ENCODE measurements around the gene NTSR2.

NTSR2 gene

GRCh38 chr2:11628675-11629074 lies 41.3 kb downstream of the NTSR2 start:
- DNase-seq (ENCODE audit: low read depth in 2 of 2) = no peak

DNA sequence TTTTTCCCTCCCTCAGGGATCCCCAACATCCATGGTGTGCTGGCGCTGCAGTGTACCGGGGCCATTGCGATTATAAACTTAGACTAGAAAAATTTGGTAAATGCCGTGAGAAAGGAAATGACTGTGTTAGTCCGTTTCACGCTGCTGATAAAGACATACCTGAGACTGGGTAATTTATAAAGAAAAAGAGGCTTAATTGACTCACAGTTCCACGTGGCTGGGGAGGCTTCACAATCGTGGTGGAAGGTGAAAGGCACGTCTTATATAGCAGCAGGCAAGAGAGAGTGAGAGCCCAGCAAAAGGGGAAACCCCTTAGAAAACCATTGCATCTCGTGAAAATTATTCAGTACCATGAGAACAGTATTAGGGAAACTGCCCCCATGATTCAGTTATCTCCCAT lies 44.3 kb downstream of the NTSR2 start:
- no peak for DNase-seq (ENCODE audit: low read depth in 2 of 2)

- DNase-seq (ENCODE audit: low read depth in 2 of 2) = no peak
Measured at GRCh38 chr2:11624893-11625292, 45.1 kb downstream of the NTSR2 start.

- DNase-seq (ENCODE audit: low read depth in 2 of 2) = no peak
Measured at GRCh38 chr2:11622611-11623010, 47.4 kb downstream of the NTSR2 start.

DNA sequence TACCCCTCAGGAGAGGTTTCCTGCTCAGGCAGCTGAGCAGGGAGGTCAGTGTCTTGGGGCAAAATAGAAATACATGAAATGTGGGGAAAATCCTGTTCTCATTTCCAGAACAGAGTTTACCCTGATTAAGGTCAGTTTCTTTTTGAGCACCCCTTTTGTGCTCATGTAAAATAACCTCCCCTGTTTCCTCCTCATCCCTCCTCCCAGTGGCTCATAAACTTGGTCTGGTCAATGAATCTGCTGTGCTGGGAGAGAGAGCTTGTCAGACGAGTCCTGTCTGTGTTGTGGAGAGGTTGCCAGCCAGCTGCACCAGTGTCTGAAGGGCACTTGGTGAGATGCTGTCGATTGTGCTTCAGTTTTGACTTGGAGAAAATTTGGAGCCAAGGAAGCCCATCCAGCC lies 48.6 kb downstream of the NTSR2 start:
- DNase-seq (ENCODE audit: low read depth in 2 of 2) = no peak

DNA sequence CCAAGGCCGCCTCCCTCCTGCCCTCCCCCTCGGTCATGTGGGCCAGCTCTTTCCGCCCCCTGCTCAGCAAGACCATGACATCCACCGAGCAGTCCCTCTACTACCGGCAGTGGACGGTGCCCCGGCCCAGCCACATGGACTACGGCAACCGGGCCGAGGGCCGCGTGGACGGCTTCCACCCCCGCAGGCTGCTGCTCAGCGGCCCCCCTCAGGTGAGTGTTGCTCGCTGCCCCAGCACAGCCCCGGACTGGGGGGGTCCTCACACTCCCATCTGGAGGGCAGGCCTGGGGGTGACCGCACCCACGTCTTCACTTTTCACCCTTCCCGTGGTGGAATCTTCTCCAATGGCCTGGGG lies 51.3 kb downstream of the NTSR2 start:
- DNase-seq (ENCODE audit: low read depth in 2 of 2) = no peak

- DNase-seq (ENCODE audit: low read depth in 2 of 2) = no peak
Measured at GRCh38 chr2:11617984-11618707, 51.8 kb downstream of the NTSR2 start.

DNA sequence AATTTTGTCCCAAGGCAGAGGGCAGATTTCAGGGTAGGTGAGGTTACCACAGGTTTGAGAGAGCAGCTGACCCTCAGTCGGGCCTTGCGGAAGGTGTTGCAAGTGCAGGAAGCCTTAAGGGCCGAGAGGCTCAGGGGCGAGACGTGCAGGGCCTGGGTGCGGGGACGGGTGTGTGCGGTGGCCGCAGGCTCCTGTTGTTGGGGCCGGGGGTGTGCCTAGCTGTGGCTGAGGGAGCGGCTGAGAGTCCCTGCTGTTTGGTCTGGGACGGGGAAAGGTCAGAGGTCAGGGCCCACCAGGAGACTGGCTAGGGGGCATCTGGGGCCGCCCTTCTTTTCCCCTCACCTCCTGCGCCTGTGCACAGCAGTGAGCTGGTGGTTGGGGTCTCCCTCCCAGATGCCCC lies 52.5 kb downstream of the NTSR2 start:
- DNase-seq (ENCODE audit: low read depth in 2 of 2) = no peak

- DNase-seq (ENCODE audit: low read depth in 2 of 2) = no peak
Measured at GRCh38 chr2:11616851-11617415, 53.1 kb downstream of the NTSR2 start.

DNA sequence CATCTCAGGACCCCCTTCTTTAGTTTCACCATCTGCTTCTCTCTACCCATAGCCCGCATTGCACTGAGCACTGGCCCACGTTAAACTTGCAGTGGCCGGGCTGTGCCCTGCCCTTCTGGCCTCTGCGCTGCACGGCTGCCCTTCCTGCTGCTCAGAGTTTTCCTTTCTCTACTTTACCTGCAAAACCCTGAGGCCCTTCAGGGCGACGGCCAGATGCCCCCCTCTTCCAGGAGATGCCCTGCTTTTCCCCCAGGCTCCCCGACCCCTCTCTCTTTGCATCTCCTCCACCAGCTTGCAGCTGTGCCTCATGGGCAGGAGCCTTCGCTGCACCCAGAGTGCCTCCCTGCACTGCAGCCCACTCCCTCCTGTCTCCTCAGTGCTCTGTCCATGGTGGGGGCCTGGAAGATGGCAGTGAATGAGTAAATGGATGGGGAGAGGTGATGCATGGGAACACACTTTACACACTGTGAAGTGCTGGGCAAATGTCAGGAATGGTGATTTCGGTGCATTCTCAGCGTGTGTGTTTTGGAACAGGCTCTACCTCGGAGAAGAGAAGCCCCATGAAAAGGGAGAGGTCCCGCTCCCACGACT lies 53.8 kb downstream of the NTSR2 start:
- DNase-seq (ENCODE audit: low read depth in 2 of 2) = no peak

GRCh38 chr2:11615209-11615608 lies 54.8 kb downstream of the NTSR2 start:
- no peak for DNase-seq (ENCODE audit: low read depth in 2 of 2)

- DNase-seq (ENCODE audit: low read depth in 2 of 2) = no peak
Measured at GRCh38 chr2:11613297-11613696, 56.7 kb downstream of the NTSR2 start.

DNA sequence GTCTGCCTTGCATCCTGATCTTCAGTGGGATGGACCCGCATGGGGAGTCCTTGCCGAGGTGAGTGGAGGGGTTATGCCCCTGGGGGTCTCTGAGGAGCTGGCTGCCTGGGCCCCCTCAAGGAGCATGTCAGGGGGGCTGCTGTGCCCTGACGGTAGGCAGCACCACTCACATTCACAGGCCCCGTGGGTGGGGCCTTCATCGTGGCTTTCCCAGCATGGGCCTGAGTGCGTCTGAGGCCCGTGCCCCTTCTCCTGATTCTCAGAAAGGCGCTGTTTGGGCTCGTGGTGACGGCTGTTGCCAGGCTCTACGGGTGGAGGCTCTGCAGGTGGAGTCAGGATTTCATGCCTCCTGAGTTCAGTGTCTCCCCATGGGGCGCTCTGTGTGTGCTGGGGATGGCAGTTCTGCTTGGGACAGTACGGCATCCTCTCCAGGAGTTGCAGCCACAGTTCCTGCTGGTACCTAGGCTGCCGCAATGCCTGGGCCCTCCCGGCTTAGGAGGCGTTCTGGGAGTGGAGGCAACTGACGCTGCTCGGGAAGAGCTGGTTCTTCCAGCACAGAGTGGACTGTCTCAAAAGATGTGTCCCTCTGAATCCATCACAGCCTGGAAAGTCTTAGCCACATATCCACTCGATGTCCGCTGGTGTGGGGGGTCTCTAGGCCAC lies 57.3 kb downstream of the NTSR2 start:
- DNase-seq (ENCODE audit: low read depth in 2 of 2) = no peak

DNA sequence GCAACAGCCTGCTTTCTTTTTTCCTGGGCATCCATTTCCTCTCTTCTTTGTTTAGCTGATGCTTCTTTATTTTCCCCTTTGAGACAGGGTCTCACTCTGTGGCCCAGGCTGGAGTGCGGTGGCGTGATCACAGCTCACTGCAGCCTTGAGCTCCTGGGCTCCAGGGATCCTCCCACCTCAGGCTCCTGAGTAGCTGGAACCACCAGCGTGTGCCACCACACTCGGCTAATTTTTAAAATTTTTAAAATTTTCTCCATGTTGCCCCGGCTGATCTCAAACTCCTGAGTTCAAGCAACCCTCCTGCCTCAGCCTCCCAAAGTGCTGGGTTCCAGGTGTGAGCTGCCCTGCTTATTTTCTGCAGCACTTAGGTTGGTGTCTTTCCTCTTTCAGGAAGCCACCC lies 58.7 kb downstream of the NTSR2 start:
- DNase-seq (ENCODE audit: low read depth in 2 of 2) = no peak

DNA sequence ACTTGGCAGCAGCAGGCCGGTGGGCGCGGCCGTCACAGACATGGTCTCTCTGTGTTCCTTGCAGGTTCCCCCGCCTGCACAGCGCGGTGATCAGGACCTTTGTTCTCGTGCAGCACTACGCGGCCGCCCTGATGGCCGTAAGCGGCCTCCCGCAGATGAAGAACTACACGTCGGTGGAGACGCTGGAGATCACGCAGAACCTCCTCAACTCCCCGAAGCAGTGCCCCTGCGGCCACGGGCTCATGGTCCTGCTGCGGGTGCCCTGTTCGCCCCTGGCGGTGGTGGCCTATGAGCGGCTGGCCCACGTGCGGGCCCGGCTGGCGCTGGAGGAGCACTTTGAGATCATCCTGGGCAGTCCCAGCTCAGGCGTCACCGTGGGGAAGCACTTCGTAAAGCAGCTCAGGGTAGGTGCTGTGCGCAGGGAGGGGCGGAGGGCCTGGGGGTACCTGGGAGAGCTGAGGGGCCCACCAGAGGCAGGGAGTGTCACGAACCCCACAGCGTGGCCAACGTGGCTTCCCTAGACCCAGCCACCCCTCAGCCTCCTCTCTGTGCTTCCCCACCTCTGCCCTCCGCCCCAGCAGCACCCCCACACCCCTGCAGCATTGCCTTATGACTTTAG lies 59.3 kb downstream of the NTSR2 start:
- no peak for DNase-seq (ENCODE audit: low read depth in 2 of 2)

All from stimulated activated CD8-positive, alpha-beta memory T cell treated with anti-CD3 and anti-CD28 coated beads, Interleukin-7, amount 100 ng/mL, for 1 hour (primary cell).